Activated T-cell treated with anti-CD3 and anti-CD28 coated beads for 1 hour (primary cell): ENCODE measurements around the gene KRT6C.
"Not testable (repeated sequence)": the region's sequence is repeated elsewhere in the genome, so short reads cannot be mapped to it uniquely, and the experiment has no call there.

Experiments used
- DNase-seq: peaks from one replicate; pipeline ENCODE4 v3.0.0-alpha.2; 2020; ENCODE audit warnings: low read depth

The KRT6C gene

DNA sequence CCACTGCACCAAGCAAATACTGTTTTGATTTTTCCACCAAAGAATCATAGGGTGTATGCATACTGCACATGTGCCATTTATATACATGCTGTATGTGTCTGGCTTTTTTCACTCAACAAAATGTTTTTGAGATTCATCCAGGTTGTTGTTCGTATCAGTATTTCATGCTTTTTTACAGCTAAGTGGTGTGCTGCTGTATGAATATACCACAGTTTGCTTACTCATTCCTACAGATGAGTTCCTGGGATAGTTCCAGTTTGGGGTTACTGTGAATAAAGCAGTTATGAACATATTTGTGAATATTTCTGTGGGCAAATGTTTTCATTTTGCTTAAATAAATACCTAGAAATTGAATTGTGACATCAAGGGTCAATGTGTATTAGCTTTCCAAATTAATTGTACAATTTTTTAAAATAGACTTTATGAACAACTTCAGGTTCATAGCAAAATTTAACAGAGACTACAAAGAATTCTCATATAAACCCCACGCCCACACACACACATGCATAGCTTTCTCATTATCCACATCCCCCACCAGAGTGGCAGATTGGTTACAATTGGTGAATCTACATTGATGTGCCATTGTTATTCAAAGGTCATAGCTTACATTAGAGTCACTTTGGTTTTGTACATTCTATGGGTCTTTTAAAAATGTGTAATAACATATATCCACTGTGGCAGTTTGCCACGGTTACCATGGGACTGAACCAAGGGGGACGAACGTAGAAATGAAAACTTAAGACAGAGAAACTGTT is 26.4 kb upstream of the KRT6C start:
- DNase-seq, result no peak

GRCh38 chr12:52498946-52499345 is 25.3 kb upstream of the KRT6C start:
- DNase-seq, result no peak

DNA sequence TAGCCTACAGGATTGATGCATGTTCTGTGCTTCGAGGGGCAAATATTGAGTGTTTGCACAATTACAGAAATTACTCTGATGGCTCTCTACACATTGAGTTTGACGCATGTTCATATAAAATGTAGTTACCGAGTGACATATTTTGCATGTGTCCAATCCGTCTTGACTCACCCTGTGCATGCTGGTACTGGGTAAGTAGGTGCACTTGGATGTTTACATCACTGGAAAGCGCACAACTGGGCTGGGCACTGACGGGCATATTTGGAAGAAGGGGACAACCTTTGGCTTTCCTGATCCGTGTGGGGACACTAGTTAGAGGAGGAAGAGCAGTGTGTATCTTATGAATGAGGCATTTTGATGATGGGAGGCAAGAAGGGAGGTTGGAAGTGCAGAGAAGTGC is 24.4 kb upstream of the KRT6C start:
- DNase-seq, result no peak

GRCh38 chr12:52496590-52497071 is 23.0 kb upstream of the KRT6C start:
- DNase-seq, result no peak

GRCh38 chr12:52496054-52496453 is 22.4 kb upstream of the KRT6C start:
- DNase-seq, result no peak

GRCh38 chr12:52495389-52495788 is 21.8 kb upstream of the KRT6C start:
- no peak for DNase-seq

DNA sequence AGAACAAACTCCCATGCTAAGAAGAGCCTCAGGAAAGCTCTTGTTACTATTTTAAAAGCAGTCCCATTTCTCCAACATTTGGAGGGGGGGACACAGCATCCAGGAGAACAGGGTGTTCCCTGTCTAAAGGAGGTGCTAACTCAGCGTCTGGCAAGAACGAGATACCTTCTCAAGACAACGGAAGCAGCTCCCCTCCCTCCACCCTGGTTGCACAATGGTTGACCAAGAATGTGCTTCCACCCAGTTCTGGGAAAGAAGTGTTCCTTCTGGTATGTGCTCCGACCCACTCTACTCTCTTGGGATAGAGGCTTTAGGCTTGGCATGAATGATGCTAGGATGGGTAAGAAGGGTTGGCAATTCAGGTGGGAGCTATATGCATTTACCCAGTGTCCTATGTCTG is 20.9 kb upstream of the KRT6C start:
- no peak for DNase-seq

- DNase-seq, result no peak
These were observed 20.5 kb upstream of the KRT6C start for GRCh38 chr12:52494100-52494499.

DNA sequence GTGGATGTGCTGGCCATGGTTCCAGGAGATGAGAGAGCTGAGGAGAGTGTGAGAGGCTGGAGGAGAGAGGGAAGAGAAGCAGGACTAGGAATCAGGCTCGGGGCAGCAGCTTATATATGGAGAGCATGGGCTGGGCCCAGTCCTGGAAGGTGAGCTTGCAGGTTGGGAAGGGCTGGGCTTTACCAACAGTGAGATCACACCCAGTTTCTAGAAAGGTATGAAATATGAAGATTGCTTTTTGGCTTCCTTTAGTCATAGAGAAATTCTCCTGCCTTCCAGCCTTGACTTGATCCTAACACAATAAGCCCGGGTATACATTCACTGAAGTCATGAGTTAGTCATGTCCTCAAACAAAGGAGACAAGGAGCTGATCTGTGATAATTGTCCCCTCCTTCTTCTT is 19.6 kb upstream of the KRT6C start, which contains the start of gene KRT6A:
Gene KRT6A, minus strand, starts transcription at position 86 of the 400 bp plus-strand sequence. Its CDS starts 69 bp downstream, at position 17.
- DNase-seq, result no peak

GRCh38 chr12:52492405-52492804 is 18.8 kb upstream of the KRT6C start:
- not testable (repeated sequence) for DNase-seq

GRCh38 chr12:52491495-52491894 is 17.9 kb upstream of the KRT6C start:
- not testable (repeated sequence) for DNase-seq

DNA sequence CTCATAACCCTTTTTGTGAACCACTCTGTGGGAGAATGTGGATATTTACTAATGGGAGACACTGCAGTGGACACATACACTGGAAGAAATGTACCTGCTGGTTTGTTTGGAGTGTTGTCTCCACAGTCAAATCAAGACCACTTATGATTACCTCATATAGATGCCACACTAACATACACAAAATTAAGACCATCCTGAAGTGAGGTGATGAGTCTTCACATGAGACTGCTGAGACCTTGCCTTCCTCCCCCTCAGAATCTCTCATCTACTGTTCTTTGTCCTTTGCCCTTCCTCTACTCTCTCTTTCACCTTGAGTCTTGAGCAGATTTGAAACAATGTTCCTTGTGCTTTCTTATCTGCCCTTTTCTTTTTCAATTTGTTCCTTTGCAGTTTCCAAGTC is 15.1 kb upstream of the KRT6C start:
- DNase-seq, result no peak

DNA sequence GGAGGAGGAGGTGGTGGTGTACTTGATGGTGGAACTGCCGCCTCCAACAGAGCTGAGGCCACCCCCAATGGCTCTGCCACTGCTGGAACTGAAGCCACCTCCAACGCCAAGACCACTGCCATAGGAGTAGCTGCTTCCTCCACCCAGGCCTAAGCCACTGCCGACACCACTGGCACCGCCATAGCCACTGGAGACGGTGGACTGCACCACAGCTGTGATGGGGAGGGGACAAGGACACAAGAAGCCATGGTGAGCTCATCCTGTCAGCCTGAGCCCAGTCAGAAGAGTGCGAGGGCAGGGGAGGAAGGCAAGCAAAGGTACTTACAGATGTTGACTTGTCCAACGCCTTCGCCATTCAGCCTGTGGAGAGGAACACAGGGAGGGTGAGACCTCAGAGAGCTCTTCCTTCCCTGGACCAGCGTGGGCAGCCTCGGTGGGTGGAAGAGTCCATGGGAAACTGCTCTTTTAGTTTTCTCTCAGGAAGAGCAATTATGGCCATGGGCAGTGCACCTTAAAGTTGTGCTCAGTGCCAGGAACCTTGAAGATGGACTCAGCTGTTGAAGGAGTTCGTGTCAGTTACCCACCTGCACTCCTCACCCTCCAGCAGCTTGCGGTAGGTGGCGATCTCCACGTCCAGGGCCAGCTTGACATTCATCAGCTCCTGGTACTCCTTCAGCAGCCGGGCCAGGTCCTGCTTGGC is 14.3 kb upstream of the KRT6C start:
- not testable (repeated sequence) for DNase-seq

DNA sequence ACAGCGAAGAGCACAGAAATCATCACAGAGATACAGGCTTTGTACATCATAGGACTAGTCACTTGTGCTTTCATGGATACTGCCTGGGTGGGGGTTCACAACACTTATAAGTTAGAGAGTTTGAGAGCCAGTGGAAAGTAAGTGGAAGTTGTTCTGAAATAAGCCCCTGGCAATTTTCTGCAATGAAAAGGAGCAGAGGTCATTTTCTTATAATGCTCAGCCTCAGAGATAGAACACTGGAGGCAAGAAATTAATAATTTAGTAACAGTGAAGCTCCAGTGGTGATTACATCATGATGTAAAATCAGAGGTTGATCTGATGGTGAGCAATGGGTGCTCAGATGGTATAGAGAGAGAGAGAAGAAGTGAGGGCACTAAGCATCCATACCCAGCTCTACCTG is 13.6 kb upstream of the KRT6C start:
- DNase-seq, result no peak

- DNase-seq, result no peak
These were observed 12.8 kb upstream of the KRT6C start for GRCh38 chr12:52486166-52487105.

DNA sequence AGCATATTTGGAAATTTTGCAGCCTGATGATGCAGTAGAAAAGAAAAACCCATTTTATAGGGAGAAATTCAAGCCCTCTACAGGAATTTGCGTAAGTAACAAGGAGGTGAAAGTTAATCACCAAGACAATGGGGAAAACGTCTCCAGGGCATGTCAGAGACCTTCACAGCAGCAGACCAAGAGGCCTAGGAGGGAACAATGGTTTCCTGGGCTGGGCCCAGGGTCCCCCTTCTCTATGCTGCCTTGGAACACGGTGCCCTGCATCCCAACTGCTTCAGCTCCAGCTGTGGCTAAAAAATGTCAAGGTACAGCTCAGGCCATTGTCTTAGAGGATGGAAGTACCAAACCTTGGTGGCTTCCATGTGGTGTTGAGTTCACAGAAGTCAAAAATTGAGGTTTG is 6.5 kb upstream of the KRT6C start:
- no peak for DNase-seq

DNA sequence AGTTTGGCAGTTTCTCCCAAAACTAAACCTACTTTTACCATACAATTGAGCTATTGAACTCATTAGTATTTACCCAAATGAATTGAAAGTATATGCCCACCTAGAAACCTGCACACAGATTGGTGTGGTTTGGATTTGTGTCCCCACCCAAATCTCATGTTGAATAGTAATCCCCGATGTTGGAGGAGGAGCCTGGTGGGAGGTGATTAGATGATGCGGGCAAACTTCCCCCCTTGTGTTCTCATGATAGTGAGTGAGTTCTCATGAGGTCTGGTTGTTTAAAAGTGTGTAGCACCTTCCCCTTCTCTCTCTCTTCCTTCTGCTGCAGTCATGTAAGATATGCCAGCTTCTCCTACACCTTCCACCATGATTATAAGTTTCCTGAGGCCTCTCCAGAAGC is 4.0 kb upstream of the KRT6C start:
- no peak for DNase-seq

DNA sequence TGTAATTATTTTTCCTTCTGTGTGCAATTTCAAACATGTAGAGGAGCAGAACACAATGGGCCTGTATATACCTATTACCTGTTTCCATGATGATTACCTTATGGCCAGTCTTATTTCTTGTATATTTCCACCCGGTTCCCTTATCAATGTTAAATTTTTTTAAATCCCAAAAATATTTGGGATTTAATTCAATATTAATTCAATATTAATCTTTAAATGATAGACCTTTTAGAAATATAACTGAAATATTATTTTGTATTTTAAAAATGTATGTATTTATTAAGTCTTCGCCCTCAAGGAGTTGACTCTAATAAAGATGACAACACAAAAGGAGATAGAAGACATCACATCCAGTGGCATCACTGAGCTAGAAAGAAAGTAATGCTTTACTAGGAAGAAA is 607 bp upstream of the KRT6C start:
- no peak for DNase-seq

DNA sequence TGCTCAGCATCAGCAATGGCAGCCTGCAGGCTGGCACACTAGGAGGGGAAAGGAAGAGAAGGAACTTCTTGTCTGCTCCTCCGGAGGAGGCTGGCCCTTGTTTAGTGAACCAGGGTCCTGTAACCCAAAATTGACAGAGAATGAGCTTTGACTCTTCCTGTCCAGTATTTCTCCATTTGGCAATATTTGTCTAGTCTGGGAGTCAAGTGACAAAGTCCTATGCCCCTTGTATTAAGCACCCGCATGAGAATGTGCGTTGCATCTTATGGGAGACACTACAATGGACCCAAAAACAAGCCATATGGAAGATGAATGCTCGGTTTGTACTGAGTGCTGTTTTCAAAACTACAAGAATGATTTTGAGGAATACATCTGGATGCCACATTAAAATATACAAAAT is 3.8 kb downstream of the KRT6C start:
- DNase-seq, result no peak

- no peak for DNase-seq
These were observed 8.7 kb downstream of the KRT6C start for GRCh38 chr12:52464897-52465296.

DNA sequence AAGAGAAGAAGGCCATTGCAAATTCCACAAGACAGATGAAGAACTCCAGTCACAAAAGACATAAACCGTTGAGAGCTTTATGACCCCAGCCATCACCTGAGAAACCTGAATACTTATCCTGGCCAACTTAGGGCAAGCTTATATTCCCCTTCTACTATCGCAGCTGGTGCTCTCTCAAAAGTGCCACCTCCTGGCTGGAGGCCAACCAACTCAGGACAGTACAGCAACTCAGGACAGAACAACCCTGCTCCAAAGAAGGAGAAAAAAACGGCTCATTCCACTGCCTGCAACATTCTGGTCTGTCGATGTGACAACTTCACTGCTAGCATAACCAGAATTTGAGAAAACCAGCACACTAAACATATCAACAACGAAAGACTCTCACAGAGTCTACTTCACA is 11.9 kb downstream of the KRT6C start:
- DNase-seq, result no peak

DNA sequence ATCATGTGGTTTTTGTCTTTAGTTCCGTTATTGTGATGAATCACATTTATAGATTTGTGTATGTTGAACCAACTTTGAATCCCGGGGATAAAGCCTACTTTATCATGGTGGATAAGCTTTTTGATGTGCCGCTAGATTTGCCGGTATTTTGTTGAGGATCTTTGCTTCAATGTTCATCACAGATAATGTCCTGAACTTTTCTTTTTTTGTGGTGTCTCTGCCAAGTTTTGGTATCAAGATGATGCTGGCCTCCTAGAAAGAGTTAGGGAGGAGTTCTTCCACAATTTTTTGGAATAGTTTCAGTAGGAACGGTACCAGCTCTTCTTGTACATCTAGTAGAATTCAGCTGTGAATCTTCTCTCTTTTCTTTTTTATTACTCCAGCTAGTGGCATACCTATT is 14.7 kb downstream of the KRT6C start:
- no peak for DNase-seq
